SK-N-SH treated with all-trans-retinoic acid at 6 μM for 48 hours (cell line): ENCODE measurements around the gene CHST11.

ENCODE experiments used
- ATAC-seq: fragments of 200-7000 bp; cut with Tn5 transposase; 3 replicates; pipeline ENCODE4 v1.9.1; 2020; ENCODE audit warnings: mild to moderate bottlenecking, moderate library complexity
- ARNTL ChIP-seq: fragments of 450-650 bp; formaldehyde crosslinking; IDR thresholded peaks from 2 replicates; pipeline ENCODE4 v1.5.0; 2020; ENCODE audit warnings: low read depth, mild to moderate bottlenecking, moderate library complexity, borderline replicate concordance
- BACH2 ChIP-seq: fragments of 250-450 bp; sonication (Bioruptor Pico); IDR thresholded peaks from 2 replicates; pipeline ENCODE4 v1.9.0; 2021; ENCODE audit warnings: mild to moderate bottlenecking, borderline replicate concordance
- CREB5 ChIP-seq: fragments of 250-450 bp; sonication (Bioruptor Pico); IDR thresholded peaks from 2 replicates; pipeline ENCODE4 v1.5.1; 2020; ENCODE audit warnings: low read depth, mild to moderate bottlenecking, moderate library complexity
- CSDC2 ChIP-seq: fragments of 250-450 bp; sonication (Bioruptor Pico); IDR thresholded peaks from 2 replicates; pipeline ENCODE4 v1.5.0; 2020; ENCODE audit warnings: mild to moderate bottlenecking, moderate library complexity
- GLIS3 ChIP-seq: fragments of 250-450 bp; sonication (Bioruptor Pico); IDR thresholded peaks from 2 replicates; pipeline ENCODE4 v1.5.0; 2020; ENCODE audit warnings: mild to moderate bottlenecking, moderate library complexity
- ISL1 ChIP-seq: fragments of 250-450 bp; sonication (Bioruptor Pico); IDR thresholded peaks from 2 replicates; pipeline ENCODE4 v2.1.2; 2022; ENCODE audit warnings: mild to moderate bottlenecking, moderate library complexity
- OSR1 ChIP-seq: fragments of 250-450 bp; sonication (Bioruptor Pico); IDR thresholded peaks from 2 replicates; pipeline ENCODE4 v1.8.0; 2022; ENCODE audit warnings: moderate library complexity, mild to moderate bottlenecking, inconsistent platforms
- PATZ1 ChIP-seq: fragments of 250-450 bp; sonication (Bioruptor Pico); IDR thresholded peaks from 2 replicates; pipeline ENCODE4 v1.8.0; 2020; ENCODE audit warnings: mild to moderate bottlenecking, moderate library complexity, borderline replicate concordance
- PPARA ChIP-seq: fragments of 250-450 bp; sonication (Bioruptor Pico); IDR thresholded peaks from 2 replicates; pipeline ENCODE4 v1.5.0; 2020; ENCODE audit warnings: mild to moderate bottlenecking, borderline replicate concordance
- SNAI2 ChIP-seq: fragments of 250-450 bp; sonication (Bioruptor Pico); IDR thresholded peaks from 2 replicates; pipeline ENCODE4 v1.5.0; 2020; ENCODE audit warnings: mild to moderate bottlenecking, moderate library complexity
- TCF4 ChIP-seq: fragments of 250-450 bp; sonication (Bioruptor Pico); IDR thresholded peaks from 2 replicates; pipeline ENCODE4 v1.8.0; 2021; ENCODE audit warnings: mild to moderate bottlenecking, moderate library complexity, borderline replicate concordance
- TOX ChIP-seq: fragments of 250-450 bp; sonication (Bioruptor Pico); IDR thresholded peaks from 2 replicates; pipeline ENCODE4 v1.8.0; 2021; ENCODE audit warnings: mild to moderate bottlenecking, moderate library complexity, borderline replicate concordance
- ZC3H10 ChIP-seq: fragments of 250-450 bp; sonication (Bioruptor Pico); IDR thresholded peaks from 2 replicates; pipeline ENCODE4 v1.5.1; 2021; ENCODE audit warnings: mild to moderate bottlenecking, moderate library complexity
- ZFP3 ChIP-seq: fragments of 250-450 bp; sonication (Bioruptor Pico); IDR thresholded peaks from 2 replicates; pipeline ENCODE4 v1.5.0; 2020; ENCODE audit warnings: mild to moderate bottlenecking, moderate library complexity
- ZFP30 ChIP-seq: fragments of 450-650 bp; formaldehyde crosslinking; IDR thresholded peaks from 2 replicates; pipeline ENCODE4 v1.5.0; 2022; ENCODE audit warnings: mild to moderate bottlenecking, moderate library complexity
- ZNF70 ChIP-seq: fragments of 450-650 bp; formaldehyde crosslinking; IDR thresholded peaks from 2 replicates; pipeline ENCODE4 v1.5.0; 2020; ENCODE audit warnings: mild to moderate bottlenecking, moderate library complexity
- ZNF8 ChIP-seq: fragments of 450-650 bp; formaldehyde crosslinking; IDR thresholded peaks from 2 replicates; pipeline ENCODE4 v1.5.0; 2020; ENCODE audit warnings: mild to moderate bottlenecking, moderate library complexity
- TF ChIP-seq, protein P1 (sequence below): fragments of 250-450 bp; sonication (Bioruptor Pico); IDR thresholded peaks from 2 replicates; pipeline ENCODE4 v1.8.0; 2021; ENCODE audit warnings: low read depth, mild to moderate bottlenecking, moderate library complexity, borderline replicate concordance
- TF ChIP-seq, protein P2 (sequence below): fragments of 250-450 bp; sonication (Bioruptor Pico); IDR thresholded peaks from 2 replicates; pipeline ENCODE4 v1.5.0; 2020; ENCODE audit warnings: mild to moderate bottlenecking, moderate library complexity
- TF ChIP-seq, protein P3 (sequence below): fragments of 250-450 bp; sonication (Bioruptor Pico); IDR thresholded peaks from 2 replicates; pipeline ENCODE4 v1.5.1; 2021; ENCODE audit warnings: mild to moderate bottlenecking, moderate library complexity

Gene CHST11

GRCh38 chr12:104407922-104408321 is 48.8 kb upstream of the CHST11 start:
- TF ChIP-seq ISL1 (CRISPR knock-in tag) (no peak), OSR1 (no peak), BACH2 (CRISPR knock-in tag) (no peak), ZNF8 (CRISPR knock-in tag) (no peak), ARNTL (CRISPR knock-in tag) (no peak), CREB5 (CRISPR knock-in tag) (no peak)
- TF ChIP-seq, protein P1, sequence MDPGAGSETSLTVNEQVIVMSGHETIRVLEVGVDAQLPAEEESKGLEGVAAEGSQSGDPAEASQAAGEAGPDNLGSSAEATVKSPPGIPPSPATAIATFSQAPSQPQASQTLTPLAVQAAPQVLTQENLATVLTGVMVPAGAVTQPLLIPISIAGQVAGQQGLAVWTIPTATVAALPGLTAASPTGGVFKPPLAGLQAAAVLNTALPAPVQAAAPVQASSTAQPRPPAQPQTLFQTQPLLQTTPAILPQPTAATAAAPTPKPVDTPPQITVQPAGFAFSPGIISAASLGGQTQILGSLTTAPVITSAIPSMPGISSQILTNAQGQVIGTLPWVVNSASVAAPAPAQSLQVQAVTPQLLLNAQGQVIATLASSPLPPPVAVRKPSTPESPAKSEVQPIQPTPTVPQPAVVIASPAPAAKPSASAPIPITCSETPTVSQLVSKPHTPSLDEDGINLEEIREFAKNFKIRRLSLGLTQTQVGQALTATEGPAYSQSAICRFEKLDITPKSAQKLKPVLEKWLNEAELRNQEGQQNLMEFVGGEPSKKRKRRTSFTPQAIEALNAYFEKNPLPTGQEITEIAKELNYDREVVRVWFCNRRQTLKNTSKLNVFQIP: no peak
- TF ChIP-seq, protein P2, sequence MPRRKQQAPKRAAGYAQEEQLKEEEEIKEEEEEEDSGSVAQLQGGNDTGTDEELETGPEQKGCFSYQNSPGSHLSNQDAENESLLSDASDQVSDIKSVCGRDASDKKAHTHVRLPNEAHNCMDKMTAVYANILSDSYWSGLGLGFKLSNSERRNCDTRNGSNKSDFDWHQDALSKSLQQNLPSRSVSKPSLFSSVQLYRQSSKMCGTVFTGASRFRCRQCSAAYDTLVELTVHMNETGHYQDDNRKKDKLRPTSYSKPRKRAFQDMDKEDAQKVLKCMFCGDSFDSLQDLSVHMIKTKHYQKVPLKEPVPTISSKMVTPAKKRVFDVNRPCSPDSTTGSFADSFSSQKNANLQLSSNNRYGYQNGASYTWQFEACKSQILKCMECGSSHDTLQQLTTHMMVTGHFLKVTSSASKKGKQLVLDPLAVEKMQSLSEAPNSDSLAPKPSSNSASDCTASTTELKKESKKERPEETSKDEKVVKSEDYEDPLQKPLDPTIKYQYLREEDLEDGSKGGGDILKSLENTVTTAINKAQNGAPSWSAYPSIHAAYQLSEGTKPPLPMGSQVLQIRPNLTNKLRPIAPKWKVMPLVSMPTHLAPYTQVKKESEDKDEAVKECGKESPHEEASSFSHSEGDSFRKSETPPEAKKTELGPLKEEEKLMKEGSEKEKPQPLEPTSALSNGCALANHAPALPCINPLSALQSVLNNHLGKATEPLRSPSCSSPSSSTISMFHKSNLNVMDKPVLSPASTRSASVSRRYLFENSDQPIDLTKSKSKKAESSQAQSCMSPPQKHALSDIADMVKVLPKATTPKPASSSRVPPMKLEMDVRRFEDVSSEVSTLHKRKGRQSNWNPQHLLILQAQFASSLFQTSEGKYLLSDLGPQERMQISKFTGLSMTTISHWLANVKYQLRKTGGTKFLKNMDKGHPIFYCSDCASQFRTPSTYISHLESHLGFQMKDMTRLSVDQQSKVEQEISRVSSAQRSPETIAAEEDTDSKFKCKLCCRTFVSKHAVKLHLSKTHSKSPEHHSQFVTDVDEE (CRISPR knock-in tag): no peak
- ATAC-seq: peak; percentile 15; the same call in 2 of the 3 replicates

GRCh38 chr12:104410326-104410725 is 46.4 kb upstream of the CHST11 start:
- no peak for TF ChIP-seq PATZ1
- TF ChIP-seq ZFP3 (CRISPR knock-in tag): no peak
- no peak for TF ChIP-seq ZNF70 (CRISPR knock-in tag)
- no peak for TF ChIP-seq SNAI2 (CRISPR knock-in tag)
- no peak for TF ChIP-seq CSDC2 (CRISPR knock-in tag)
- no peak for TF ChIP-seq TCF4 (CRISPR knock-in tag)
- no peak for TF ChIP-seq GLIS3 (CRISPR knock-in tag)
- TF ChIP-seq, protein P1: no peak
- no peak for TF ChIP-seq ARNTL (CRISPR knock-in tag)
- TF ChIP-seq, protein P3, sequence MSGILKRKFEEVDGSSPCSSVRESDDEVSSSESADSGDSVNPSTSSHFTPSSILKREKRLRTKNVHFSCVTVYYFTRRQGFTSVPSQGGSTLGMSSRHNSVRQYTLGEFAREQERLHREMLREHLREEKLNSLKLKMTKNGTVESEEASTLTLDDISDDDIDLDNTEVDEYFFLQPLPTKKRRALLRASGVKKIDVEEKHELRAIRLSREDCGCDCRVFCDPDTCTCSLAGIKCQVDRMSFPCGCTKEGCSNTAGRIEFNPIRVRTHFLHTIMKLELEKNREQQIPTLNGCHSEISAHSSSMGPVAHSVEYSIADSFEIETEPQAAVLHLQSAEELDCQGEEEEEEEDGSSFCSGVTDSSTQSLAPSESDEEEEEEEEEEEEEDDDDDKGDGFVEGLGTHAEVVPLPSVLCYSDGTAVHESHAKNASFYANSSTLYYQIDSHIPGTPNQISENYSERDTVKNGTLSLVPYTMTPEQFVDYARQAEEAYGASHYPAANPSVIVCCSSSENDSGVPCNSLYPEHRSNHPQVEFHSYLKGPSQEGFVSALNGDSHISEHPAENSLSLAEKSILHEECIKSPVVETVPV: no peak
- TF ChIP-seq PPARA: no peak
- ATAC-seq: no peak

DNA sequence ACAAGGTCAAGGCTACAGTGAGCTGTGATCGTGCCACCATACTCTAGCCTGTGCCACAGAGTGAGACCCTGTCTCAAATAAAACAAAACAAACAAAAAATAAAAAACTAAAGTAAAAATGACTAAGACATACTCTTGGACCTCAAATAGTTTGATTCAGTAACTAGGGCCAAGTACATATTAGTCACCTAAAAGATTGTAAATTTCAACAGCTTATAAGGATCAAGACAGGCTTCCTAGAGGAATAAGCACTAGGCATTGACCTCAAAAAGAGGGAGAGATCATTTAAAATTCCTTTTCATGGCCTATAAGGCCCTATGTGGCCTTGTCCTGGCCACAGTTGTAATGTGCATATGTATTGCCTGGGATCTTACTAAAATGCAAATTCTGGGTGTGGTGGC is 46.0 kb upstream of the CHST11 start:
- TF ChIP-seq TOX (CRISPR knock-in tag): no peak
- TF ChIP-seq ZC3H10: no peak
- TF ChIP-seq ISL1 (CRISPR knock-in tag): no peak
- TF ChIP-seq GLIS3 (CRISPR knock-in tag): no peak
- no peak for TF ChIP-seq ZFP30
- no peak for TF ChIP-seq ZNF70 (CRISPR knock-in tag)
- TF ChIP-seq ARNTL (CRISPR knock-in tag): no peak
- no peak for ATAC-seq
